Mucosa of rectum (tissue), 2 donors: Measurements from ENCODE around the gene C6orf136.

Source experiments
- H3K27ac ChIP-seq, 2 donors: one replicate each; pipeline ENCODE4 v1.7.0; 2013; ENCODE audit warnings: inconsistent platforms in 2 of 2, low read depth in 2 of 2, low read length in 2 of 2
- H3K27me3 ChIP-seq, 2 donors: one replicate each; pipeline ENCODE4 v1.7.0; 2013; ENCODE audit warnings: low read length in 2 of 2; ENCODE audit not compliant: control insufficient read depth in 2 of 2, insufficient read depth in 2 of 2
- H3K36me3 ChIP-seq, 2 donors: one replicate each; pipeline ENCODE4 v1.7.0; 2013; ENCODE audit warnings: low read length in 2 of 2; ENCODE audit not compliant: control insufficient read depth in 2 of 2, insufficient read depth in 2 of 2
- H3K4me1 ChIP-seq, 2 donors: one replicate each; pipeline ENCODE4 v1.7.0; 2013; ENCODE audit warnings: low read length in 2 of 2, mild to moderate bottlenecking in 1 of 2; ENCODE audit not compliant: control insufficient read depth in 2 of 2, insufficient read depth in 2 of 2
- H3K4me3 ChIP-seq, 2 donors: one replicate each; pipeline ENCODE4 v1.7.0; 2013; ENCODE audit warnings: low read length in 2 of 2
- H3K9ac ChIP-seq, 2 donors: one replicate each; pipeline ENCODE4 v1.7.0; 2013; ENCODE audit warnings: low read length in 2 of 2, low read depth in 1 of 2, mild to moderate bottlenecking in 1 of 2
- H3K9me3 ChIP-seq, 2 donors: one replicate each; pipeline ENCODE4 v1.7.0; 2013; ENCODE audit warnings: low read length in 2 of 2; ENCODE audit not compliant: control insufficient read depth in 2 of 2
- donor health status: healthy.
- donor health status: Normal muscosa, but diverticular disease.

Gene C6orf136

DNA sequence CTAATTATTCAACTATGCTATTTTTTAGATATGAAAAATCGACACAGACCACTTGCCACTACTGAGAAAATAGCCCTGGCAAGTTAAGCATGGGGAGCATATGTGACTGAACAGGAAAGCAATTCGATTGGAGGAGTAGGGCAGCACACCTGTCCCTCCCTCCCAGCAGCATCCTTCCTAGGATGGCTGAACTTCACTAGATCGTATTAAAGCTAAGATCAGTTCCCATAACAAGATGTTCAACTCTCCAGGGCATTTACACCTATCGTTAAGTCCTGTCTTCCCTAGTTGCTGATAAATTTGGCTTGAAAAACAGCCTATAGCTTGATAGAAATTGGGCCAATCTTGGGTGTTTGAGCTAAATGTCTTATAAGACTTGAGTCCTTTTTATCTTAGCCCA lies 36.9 kb upstream of the C6orf136 start:
- Histone ChIP-seq H3K9me3 (no peaks in the 10 kb centered on the region), H3K9ac (no peak overlapping the region), H3K27me3 (no peaks in the 10 kb centered on the region), H3K27ac (no peak overlapping the region), H3K36me3 (peaks cover 41 to 46% of the 10 kb centered on the region in 2 donors), H3K4me1 (peaks cover 5 to 8% of the 10 kb centered on the region in 2 donors), H3K4me3 (no peak overlapping the region)

DNA sequence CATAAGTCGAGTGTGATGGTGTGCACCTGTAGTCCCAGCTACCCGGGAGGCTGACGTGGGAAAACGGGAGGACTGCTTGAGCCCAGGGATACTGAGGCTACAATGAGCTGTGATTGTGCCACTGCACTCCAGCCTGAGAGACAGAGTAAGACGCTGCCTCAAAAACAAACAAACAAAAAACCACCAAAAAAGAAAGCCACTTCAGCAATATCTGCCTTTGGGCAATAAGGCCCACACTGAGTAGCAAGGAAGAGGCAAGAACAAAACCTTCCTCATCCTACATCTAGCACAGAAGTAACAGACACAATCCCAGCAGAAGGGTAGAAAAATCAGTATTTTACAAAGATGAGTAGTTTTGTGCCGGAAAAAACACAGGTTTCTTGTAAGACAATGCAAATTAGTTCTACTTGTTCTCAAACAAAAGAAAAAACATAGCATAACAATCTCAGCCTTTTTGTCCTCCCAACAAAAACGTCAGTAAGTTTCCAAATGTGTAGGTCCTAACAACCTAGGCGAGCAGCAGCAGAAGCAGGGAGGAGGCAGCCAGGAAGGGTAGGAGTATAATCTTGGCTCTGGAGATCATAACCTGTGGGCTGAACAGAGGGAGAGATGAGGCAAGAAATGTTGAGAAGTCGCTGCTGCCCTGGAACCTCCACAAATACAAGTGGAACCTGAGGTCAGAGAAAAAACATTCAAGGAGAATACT lies 35.6 kb upstream of the C6orf136 start:
- H3K4me3 ChIP-seq: no peak overlapping the region
- H3K9me3 ChIP-seq: no peaks in the 10 kb centered on the region
- H3K9ac ChIP-seq: no peak overlapping the region
- H3K27ac ChIP-seq: no peak overlapping the region
- peaks cover 5 to 8% of the 10 kb centered on the region in 2 donors for H3K4me1 ChIP-seq
- H3K27me3 ChIP-seq: no peaks in the 10 kb centered on the region
- peaks cover 35 to 40% of the 10 kb centered on the region in 2 donors for H3K36me3 ChIP-seq

DNA sequence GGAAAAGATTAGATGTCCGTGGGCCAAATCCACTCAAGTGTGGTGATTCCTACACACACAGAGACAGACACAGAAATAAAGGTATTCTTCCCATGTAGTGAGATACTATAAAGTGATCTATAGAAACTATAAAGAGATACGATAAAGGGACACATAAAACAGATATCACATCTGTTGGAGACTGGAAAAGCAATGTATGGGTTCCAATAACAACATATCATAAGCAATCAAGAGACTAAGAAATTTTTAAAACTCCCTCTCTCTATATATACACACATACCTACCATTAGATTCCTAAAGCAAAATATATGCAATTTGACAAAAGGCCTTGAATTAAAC lies 35.1 kb upstream of the C6orf136 start:
- H3K9ac ChIP-seq: no peak overlapping the region
- H3K4me3 ChIP-seq: no peak overlapping the region
- H3K9me3 ChIP-seq: no peaks in the 10 kb centered on the region
- H3K36me3 ChIP-seq: peaks cover 35 to 39% of the 10 kb centered on the region in 2 donors
- no peak overlapping the region for H3K27ac ChIP-seq
- peaks cover 5 to 8% of the 10 kb centered on the region in 2 donors for H3K4me1 ChIP-seq
- H3K27me3 ChIP-seq: no peaks in the 10 kb centered on the region

DNA sequence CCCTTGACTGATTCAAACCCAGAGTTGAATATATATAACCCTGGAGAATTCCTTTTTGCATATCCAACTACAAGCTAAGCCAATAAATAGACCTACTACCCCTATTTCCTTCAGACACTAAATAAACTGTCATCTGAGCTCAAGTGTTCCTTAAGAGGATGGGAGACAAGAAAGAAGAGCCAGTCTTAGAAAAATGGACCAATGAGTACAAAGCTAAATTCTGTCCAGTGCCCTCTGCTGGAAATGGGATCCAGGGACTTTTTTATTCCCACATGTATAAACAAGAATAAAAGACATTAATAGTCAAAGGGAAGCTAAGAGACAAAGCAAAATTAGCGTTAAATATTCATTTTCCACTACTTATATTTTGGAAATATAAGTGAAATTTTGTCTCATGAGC lies 34.7 kb upstream of the C6orf136 start:
- Histone ChIP-seq H3K4me1 (peaks cover 5 to 8% of the 10 kb centered on the region in 2 donors), H3K9ac (no peak overlapping the region), H3K4me3 (no peak overlapping the region), H3K27ac (no peak overlapping the region), H3K36me3 (peaks cover 31 to 37% of the 10 kb centered on the region in 2 donors), H3K9me3 (no peaks in the 10 kb centered on the region), H3K27me3 (no peaks in the 10 kb centered on the region)

- H3K9ac ChIP-seq: no peak overlapping the region
- no peaks in the 10 kb centered on the region for H3K9me3 ChIP-seq
- H3K27ac ChIP-seq: no peak overlapping the region
- H3K4me1 ChIP-seq: peaks cover 5 to 8% of the 10 kb centered on the region in 2 donors
- no peak overlapping the region for H3K4me3 ChIP-seq
- H3K27me3 ChIP-seq: no peaks in the 10 kb centered on the region
- H3K36me3 ChIP-seq: peaks cover 25 to 31% of the 10 kb centered on the region in 2 donors
Observed at GRCh38 chr6:30612687-30613248, 34.2 kb upstream of the C6orf136 start.

- Histone ChIP-seq H3K27me3 (no peaks in the 10 kb centered on the region), H3K9ac (peak overlapping the region in 1 of 2 donors; percentile 95), H3K4me1 (peaks cover 7 to 12% of the 10 kb centered on the region in 2 donors), H3K36me3 (peaks cover 21 to 26% of the 10 kb centered on the region in 2 donors), H3K27ac (no peak overlapping the region), H3K9me3 (no peaks in the 10 kb centered on the region), H3K4me3 (no peak overlapping the region)
Observed at GRCh38 chr6:30613251-30614043, 33.5 kb upstream of the C6orf136 start.

GRCh38 chr6:30614044-30614842 lies 32.7 kb upstream of the C6orf136 start:
- peak overlapping the region; percentile 59 to 99 for H3K4me3 ChIP-seq
- H3K4me1 ChIP-seq: peaks cover 10 to 20% of the 10 kb centered on the region in 2 donors
- H3K36me3 ChIP-seq: peaks cover 13 to 18% of the 10 kb centered on the region in 2 donors
- peak overlapping the region; percentile 56 to 98 for H3K27ac ChIP-seq
- H3K9ac ChIP-seq: peak overlapping the region; percentile 78 to 95
- no peaks in the 10 kb centered on the region for H3K9me3 ChIP-seq
- H3K27me3 ChIP-seq: no peaks in the 10 kb centered on the region

- peak overlapping the region; percentile 98 to 99 for H3K4me3 ChIP-seq
- no peaks in the 10 kb centered on the region for H3K9me3 ChIP-seq
- H3K27ac ChIP-seq: peak overlapping the region; percentile 98
- H3K9ac ChIP-seq: peak overlapping the region; percentile 95 to 100
- peaks cover 15 to 17% of the 10 kb centered on the region in 2 donors for H3K36me3 ChIP-seq
- peaks cover 10 to 25% of the 10 kb centered on the region in 2 donors for H3K4me1 ChIP-seq
- H3K27me3 ChIP-seq: no peaks in the 10 kb centered on the region
Observed at GRCh38 chr6:30614843-30615218, 32.1 kb upstream of the C6orf136 start.

GRCh38 chr6:30615219-30615957 lies 31.5 kb upstream of the C6orf136 start:
- Histone ChIP-seq H3K9me3 (no peaks in the 10 kb centered on the region), H3K4me3 (peak overlapping the region; percentile 98 to 99), H3K27ac (peak overlapping the region; percentile 98), H3K4me1 (peaks cover 10 to 25% of the 10 kb centered on the region in 2 donors), H3K9ac (peak overlapping the region; percentile 95 to 100), H3K36me3 (peaks cover 17 to 18% of the 10 kb centered on the region in 2 donors), H3K27me3 (no peaks in the 10 kb centered on the region)
